K562 (cell line): ENCODE data around the gene IL1B. TPM values are rescaled to one million over a fixed set of nuclear protein-coding genes. Genes with fewer than 3 reads are reported as not detected.

ENCODE experiments used
- ATAC-seq: fragments of 200-7000 bp; cut with Tn5 transposase; 3 replicates; pipeline ENCODE4 v1.9.1; 2020; ENCODE audit warnings: moderate library complexity
- BruUV-seq: library from RNA; stranded (reverse); fragments of 400-500 nt; replicated peaks from 2 replicates; lab custom pipeline; 2021; lab: Mats Ljungman, UMichigan
- CTCF ChIA-PET: fragments of 300-600 bp; formaldehyde crosslinking; extraction: SDS; loops from one replicate; lab custom pipeline; 2021; ENCODE audit warnings: low intra/inter-chr PET ratio; lab: Yijun Ruan, JAX
- POLR2A ChIA-PET: fragments of 300-600, 350-650 bp; sonication (Branson Sonifier 250); formaldehyde crosslinking; extraction: SDS; loops from one replicate; lab custom pipeline; 2021; ENCODE audit warnings: antibody characterized with exemption, inconsistent platforms; lab: Yijun Ruan, JAX
- DNase-seq, 4 experiments: peaks; one replicate each; pipeline versions ENCODE4 v3.0.0 to v3.0.0-alpha.2; 2011 to 2018; ENCODE audit warnings: low spot score in 3 of 4, mixed read lengths in 3 of 4; ENCODE audit errors: extremely low read depth in 1 of 4
- FAIRE-seq: peaks from 2 replicates; lab custom pipeline; 2011; peaks lifted over from hg19 to GRCh38; lab: Jason Lieb, UNC
- H2AFZ ChIP-seq: 2 replicates; pipeline ENCODE4 v1.6.0; 2011; ENCODE audit warnings: low read depth, low read length, control low read depth, inconsistent platforms
- H3K27ac ChIP-seq: fragments of 200-600 bp; 3 replicates; pipeline ENCODE4 v1.8.0; 2011; ENCODE audit warnings: low read depth, mild to moderate bottlenecking, control low read depth, inconsistent platforms, low read length, moderate library complexity, mixed read lengths; ENCODE audit errors: extremely low read depth
- H3K27me3 ChIP-seq, 2 experiments: fragments of 300-600 bp in 1 of 2; 2 replicates in 1 of 2; 3 replicates in 1 of 2; pipeline versions ENCODE4 v1.6.0 to v1.8.0; 2011; ENCODE audit warnings: inconsistent platforms in 2 of 2, low read length in 2 of 2, mild to moderate bottlenecking in 1 of 2, mixed read lengths in 1 of 2, moderate library complexity in 1 of 2; ENCODE audit not compliant: control insufficient read depth in 2 of 2, insufficient read depth in 2 of 2
- H3K36me3 ChIP-seq: fragments of 300-600 bp; 3 replicates; pipeline ENCODE4 v1.8.0; 2011; ENCODE audit warnings: mild to moderate bottlenecking, low read length, inconsistent platforms; ENCODE audit not compliant: control insufficient read depth, insufficient read depth
- H3K4me1 ChIP-seq, 2 experiments: fragments of 200-600 bp in 1 of 2; replicated peaks in 1 of 2; 2 replicates in 1 of 2; 3 replicates in 1 of 2; pipeline versions ENCODE4 v1.5.1 to v1.8.0; 2011; ENCODE audit warnings: inconsistent platforms in 2 of 2, low read length in 2 of 2, mild to moderate bottlenecking in 1 of 2, mixed read lengths in 1 of 2, moderate library complexity in 1 of 2; ENCODE audit not compliant: control insufficient read depth in 2 of 2, insufficient read depth in 2 of 2
- H3K4me2 ChIP-seq: 2 replicates; pipeline ENCODE4 v1.6.1; 2011; ENCODE audit warnings: low read length, control low read depth, inconsistent platforms, mixed read lengths; ENCODE audit not compliant: insufficient read depth
- H3K4me3 ChIP-seq: fragments of 200-600 bp; sonication (generic), shearing (Covaris generic); 2 replicates; pipeline ENCODE4 v1.5.1; 2016; ENCODE audit warnings: control low read depth, inconsistent platforms
- H3K79me2 ChIP-seq: fragments of 200-600 bp; 3 replicates; pipeline ENCODE4 v1.8.0; 2011; ENCODE audit warnings: low read length, inconsistent platforms; ENCODE audit not compliant: control insufficient read depth, insufficient read depth
- H3K9ac ChIP-seq, 2 experiments: 2 replicates each; pipeline versions ENCODE4 v1.6.0 to v1.6.1; 2011; ENCODE audit warnings: low read depth in 2 of 2, low read length in 2 of 2, control low read depth in 1 of 2, inconsistent platforms in 1 of 2, mild to moderate bottlenecking in 1 of 2, mixed read lengths in 1 of 2; ENCODE audit not compliant: insufficient read depth in 1 of 2
- H3K9me1 ChIP-seq: one replicate; pipeline ENCODE4 v1.6.0; 2011; ENCODE audit warnings: inconsistent platforms, mild to moderate bottlenecking, low read length, moderate library complexity; ENCODE audit not compliant: control insufficient read depth, insufficient read depth
- H3K9me3 ChIP-seq: replicated peaks from 2 replicates; pipeline ENCODE4 v1.5.1; 2011; ENCODE audit warnings: low read depth, low read length, inconsistent platforms; ENCODE audit not compliant: control insufficient read depth, insufficient read depth
- H4K20me1 ChIP-seq: replicated peaks from 2 replicates; pipeline ENCODE4 v1.6.1; 2011; ENCODE audit warnings: low read length, inconsistent platforms, mixed read lengths; ENCODE audit not compliant: control insufficient read depth, insufficient read depth
- BDP1 ChIP-seq: IDR thresholded peaks from 3 replicates; pipeline ENCODE4 v1.6.1; 2011; ENCODE audit not compliant: insufficient read length, insufficient read depth
- COPS2 ChIP-seq: fragments of 450-650 bp; conservative IDR thresholded peaks from 2 replicates; pipeline ENCODE4 v1.6.1; 2016; ENCODE audit warnings: mild to moderate bottlenecking, moderate library complexity
- MIER1 ChIP-seq: fragments of 450-650 bp; IDR thresholded peaks from 2 replicates; pipeline ENCODE4 v1.6.1; 2016; ENCODE audit warnings: antibody characterized with exemption, mild to moderate bottlenecking, low read depth
- MTA3 ChIP-seq: fragments of 450-650 bp; formaldehyde crosslinking; IDR thresholded peaks from 2 replicates; pipeline ENCODE4 v1.6.1; 2017; ENCODE audit warnings: mild to moderate bottlenecking, borderline replicate concordance
- NUFIP1 ChIP-seq: fragments of 450-650 bp; IDR thresholded peaks from 2 replicates; pipeline ENCODE4 v1.6.1; 2018; ENCODE audit not compliant: partially characterized antibody
- RBM22 ChIP-seq: fragments of 200-400 bp; formaldehyde crosslinking; IDR thresholded peaks from 2 replicates; pipeline ENCODE4 v1.6.1; 2018; ENCODE audit warnings: low read length, low read depth; ENCODE audit not compliant: poor library complexity, severe bottlenecking
- SMARCE1 ChIP-seq: fragments of 450-650 bp; IDR thresholded peaks from 2 replicates; pipeline ENCODE4 v1.7.1; 2016; ENCODE audit warnings: mild to moderate bottlenecking
- USF2 ChIP-seq: sonication (generic); formaldehyde crosslinking; IDR thresholded peaks from 2 replicates; pipeline ENCODE4 v1.5.0; 2020; ENCODE audit warnings: missing genetic modification reagents
- ZNF239 ChIP-seq: fragments of 250-450 bp; sonication (Bioruptor Pico); IDR thresholded peaks from 2 replicates; pipeline ENCODE4 v1.4.0; 2020; ENCODE audit warnings: mild to moderate bottlenecking
- WGBS: fragments of 100-300 bp; shearing (Covaris generic); methylation state at CpG from one replicate; pipeline ENCODE4 v1.1.6; 2016; ENCODE audit warnings: low coverage, mixed read lengths; ENCODE audit not compliant: insufficient coverage; ENCODE audit errors: missing lambda C conversion rate; 5-methylcytosine and 5-hydroxymethylcytosine counted together
- in situ Hi-C: fragments of 300-500 bp; cut with MboI; formaldehyde crosslinking; loops from 4 replicates; pipeline ENCODE4 v1.15.0; 2018; ENCODE audit warnings: inconsistent platforms, mixed read lengths
- intact Hi-C: fragments of 100-400 bp; cut with micrococcal nuclease; formaldehyde crosslinking; loops from 2 replicates; pipeline ENCODE4 v1.14.2; 2022
- polyA plus RNA-seq, 8 experiments: library from polyadenylated mRNA; depleted of rRNA in 4 of 8; stranded (reverse) in 5 of 8; unstranded in 3 of 8; fragments of >200 nt; fragmentation: Nextera tagmentation in 2 of 8; fragmentation: Illumina TruSeq in 1 of 8; extraction: Ambion mirVana in 2 of 8; extraction: Trizol in 1 of 8; gene quantifications; 2 replicates each; pipeline versions ENCODE4 v1.2.1 to v1.2.3, GENCODE V29; 2011 to 2014; ENCODE audit warnings: inconsistent platforms in 1 of 8, missing spikeins in 1 of 8
- total RNA-seq, 7 experiments: library from RNA; depleted of rRNA in 6 of 7; stranded (reverse); fragments of >200 nt in 6 of 7; fragmentation: Illumina TruSeq in 2 of 7; extraction: Trizol in 2 of 7; gene quantifications; 2 replicates each; pipeline versions ENCODE4 v1.2.1 to v1.2.3, GENCODE V29; 2011 to 2021; ENCODE audit warnings: low replicate concordance in 1 of 7

IL1B gene
- total and polyA plus RNA-seq, 9 of the 15 experiments (the other 6 are each of a cell fraction or from before 2014, with no cell fraction given): 0.29 TPM; not detected in 8

- no TSS peak for BruUV-seq
- Histone ChIP-seq H4K20me1 (no peaks in the 10 kb centered on the region), H3K27me3 (peaks cover 0 to 14% of the 10 kb centered on the region in 2 experiments; a peak in 1 of 5 replicates), H2AFZ (peak overlapping the region; percentile 64), H3K9ac (no peak overlapping the region), H3K4me3 (no peak overlapping the region), H3K4me2 (no peak overlapping the region), H3K4me1 (peaks cover 0 to 12% of the 10 kb centered on the region in 2 experiments; a peak in 3 of 5 replicates), H3K9me3 (no peaks in the 10 kb centered on the region), H3K9me1 (no peaks in the 10 kb centered on the region), H3K79me2 (no peaks in the 10 kb centered on the region), H3K36me3 (no peaks in the 10 kb centered on the region), H3K27ac (no peak overlapping the region)
- FAIRE-seq (no peak), ATAC-seq (no peak), DNase-seq (no peak)
- POLR2A ChIA-PET: interaction anchor here (0.6 to 1.1 kb wide), 2 partner anchors 16 to 175 kb away, joined by 3 read pairs; no protein-coding TSS in a partner anchor
- intact Hi-C loops (loop anchor here (1.0 to 5.0 kb wide), 2 partner anchors 131 to 278 kb away; no protein-coding TSS in a partner anchor), in situ Hi-C loops (loop anchor here (25.0 kb wide), 1 partner anchor 268 kb away; no protein-coding TSS in a partner anchor)
- 32% methylated on average over 7 of the region's 7 CpGs for WGBS
- TF ChIP-seq MIER1: no peak
- TF ChIP-seq RBM22: no peak
- TF ChIP-seq COPS2: no peak
- TF ChIP-seq NUFIP1: no peak
- TF ChIP-seq BDP1: no peak
- TF ChIP-seq USF2 (CRISPR knock-in tag): no peak
- no peak for TF ChIP-seq MTA3
- TF ChIP-seq SMARCE1: no peak
- TF ChIP-seq ZNF239 (CRISPR knock-in tag): no peak
- CTCF ChIA-PET: interaction anchor here (0.7 kb wide), 1 partner anchor 131 kb away, joined by 3 read pairs; no protein-coding TSS in a partner anchor
Measured at GRCh38 chr2:112880696-112881095, 44.1 kb upstream of the IL1B start.
